Pancreas (tissue), 10 donors: ENCODE measurements around the gene VWA5A. TPM values are rescaled to one million over a fixed set of nuclear protein-coding genes. Genes with fewer than 3 reads are reported as not detected.
A peak's percentile ranks its signal among the peaks of the same experiment; 100 is the strongest.

Experiments used
- ATAC-seq, 4 donors: fragments of 200-7000 bp; cut with Tn5 transposase; one replicate each; pipeline versions ENCODE4 v1.8.0 to v1.9.1; 2020; ENCODE audit warnings: mild to moderate bottlenecking in 4 of 4, moderate library complexity in 4 of 4
- DNase-seq, 6 donors: peaks; one replicate each; pipeline ENCODE4 v3.0.0-alpha.2; 2020
- FAIRE-seq: peaks from 2 replicates; lab custom pipeline; 2012; peaks lifted over from hg19 to GRCh38; lab: Jason Lieb, UNC
- H3K27ac ChIP-seq, 4 donors: fragments of 200-600 bp; sonication (generic); 1 replicate in 3 of 4; 2 replicates in 1 of 4; pipeline versions ENCODE4 v1.5.0 to v1.8.0; 2020
- H3K27me3 ChIP-seq, 4 donors: fragments of 200-600 bp; one replicate each; pipeline ENCODE4 v1.8.0; 2021
- H3K36me3 ChIP-seq, 3 donors: fragments of 200-600 bp; sonication (generic) in 1 of 3; one replicate each; pipeline versions ENCODE4 v1.5.0 to v1.8.0; 2020 to 2021
- H3K4me1 ChIP-seq, 3 donors: fragments of 200-600 bp; one replicate each; pipeline ENCODE4 v1.8.0; 2021
- H3K4me3 ChIP-seq, 4 donors: fragments of 200-600 bp; sonication (generic) in 2 of 4; one replicate each; pipeline versions ENCODE4 v1.5.0 to v1.8.0; 2020 to 2021
- H3K9me3 ChIP-seq, 4 donors: fragments of 200-600 bp; one replicate each; pipeline ENCODE4 v1.8.0; 2021
- WGBS, 2 donors: extraction: QIAGEN DNeasy Blood & Tissue Kit; methylation state at CpG; one replicate each; pipeline ENCODE4 v1.1.7; 2013; 5-methylcytosine and 5-hydroxymethylcytosine counted together
- intact Hi-C, 3 donors: fragments of 100-400 bp; cut with DNase I; formaldehyde crosslinking; loops; one replicate each; pipeline versions ENCODE4 v1.11.1 to v1.14.2; 2022
- polyA plus RNA-seq, 2 donors: library from polyadenylated mRNA; stranded (reverse); fragments of 200-250 nt; gene quantifications; one replicate each; pipeline ENCODE4 v1.2.3, GENCODE V29; 2013
- total RNA-seq, 6 donors: library from RNA; stranded (reverse); fragmentation: NEBNext Ultra II Directional in 4 of 6; extraction: Animal tissue kit (Norgen Biotek cat#: 25700) in 4 of 6; gene quantifications; one replicate each; pipeline versions ENCODE4 v1.2.1 to v1.2.4, GENCODE V29; 2021 to 2023
- TF ChIP-seq, protein P1 (sequence below), 4 donors: fragments of 200-600 bp; sonication (generic) in 3 of 4; IDR thresholded peaks; one replicate each; pipeline versions ENCODE4 v1.5.0 to v1.8.0; 2021; ENCODE audit warnings: antibody characterized with exemption in 4 of 4
- donor health status: healthy with polysubstance abuse.
- donor health status: DM: no; HTN: no; CAD: no; lungs with moderate emphysema.
- donor health status: DM: no; HTN: no; CAD: no.
- donor health status: control.
- donor health status: control.
- donor health status: Bipolar disorder and iron deficiency.
- donor health status: DM: yes; HTN: yes; CAD: no.
- donor health status: DM: no; HTN: no; CAD: no.
- donor health status: DM: no; HTN: no; CAD: no.
- donor health status: DM: yes; HTN: yes; CAD: no.

VWA5A gene, protein sequence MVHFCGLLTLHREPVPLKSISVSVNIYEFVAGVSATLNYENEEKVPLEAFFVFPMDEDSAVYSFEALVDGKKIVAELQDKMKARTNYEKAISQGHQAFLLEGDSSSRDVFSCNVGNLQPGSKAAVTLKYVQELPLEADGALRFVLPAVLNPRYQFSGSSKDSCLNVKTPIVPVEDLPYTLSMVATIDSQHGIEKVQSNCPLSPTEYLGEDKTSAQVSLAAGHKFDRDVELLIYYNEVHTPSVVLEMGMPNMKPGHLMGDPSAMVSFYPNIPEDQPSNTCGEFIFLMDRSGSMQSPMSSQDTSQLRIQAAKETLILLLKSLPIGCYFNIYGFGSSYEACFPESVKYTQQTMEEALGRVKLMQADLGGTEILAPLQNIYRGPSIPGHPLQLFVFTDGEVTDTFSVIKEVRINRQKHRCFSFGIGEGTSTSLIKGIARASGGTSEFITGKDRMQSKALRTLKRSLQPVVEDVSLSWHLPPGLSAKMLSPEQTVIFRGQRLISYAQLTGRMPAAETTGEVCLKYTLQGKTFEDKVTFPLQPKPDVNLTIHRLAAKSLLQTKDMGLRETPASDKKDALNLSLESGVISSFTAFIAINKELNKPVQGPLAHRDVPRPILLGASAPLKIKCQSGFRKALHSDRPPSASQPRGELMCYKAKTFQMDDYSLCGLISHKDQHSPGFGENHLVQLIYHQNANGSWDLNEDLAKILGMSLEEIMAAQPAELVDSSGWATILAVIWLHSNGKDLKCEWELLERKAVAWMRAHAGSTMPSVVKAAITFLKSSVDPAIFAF
- 10 to 100 TPM in 5 of 6 donors, 1 to 10 TPM in 1; 9.6 to 28.7 (median 15.6) TPM for total RNA-seq
- 10 to 100 TPM; 12.1 to 27.9 TPM for polyA plus RNA-seq

- H3K36me3 ChIP-seq = peaks cover 0 to 14% (median 6%) of the 10 kb centered on the region in 3 donors
- H3K27ac ChIP-seq = peak within 1 kb of the TSS; percentile 8 to 81 (median 57)
- DNase-seq (peak; percentile 81 to 92 (median 88)), ATAC-seq (peak; percentile 98 to 100 (median 99)), FAIRE-seq (peak; percentile 94)
- TF ChIP-seq, protein P1, sequence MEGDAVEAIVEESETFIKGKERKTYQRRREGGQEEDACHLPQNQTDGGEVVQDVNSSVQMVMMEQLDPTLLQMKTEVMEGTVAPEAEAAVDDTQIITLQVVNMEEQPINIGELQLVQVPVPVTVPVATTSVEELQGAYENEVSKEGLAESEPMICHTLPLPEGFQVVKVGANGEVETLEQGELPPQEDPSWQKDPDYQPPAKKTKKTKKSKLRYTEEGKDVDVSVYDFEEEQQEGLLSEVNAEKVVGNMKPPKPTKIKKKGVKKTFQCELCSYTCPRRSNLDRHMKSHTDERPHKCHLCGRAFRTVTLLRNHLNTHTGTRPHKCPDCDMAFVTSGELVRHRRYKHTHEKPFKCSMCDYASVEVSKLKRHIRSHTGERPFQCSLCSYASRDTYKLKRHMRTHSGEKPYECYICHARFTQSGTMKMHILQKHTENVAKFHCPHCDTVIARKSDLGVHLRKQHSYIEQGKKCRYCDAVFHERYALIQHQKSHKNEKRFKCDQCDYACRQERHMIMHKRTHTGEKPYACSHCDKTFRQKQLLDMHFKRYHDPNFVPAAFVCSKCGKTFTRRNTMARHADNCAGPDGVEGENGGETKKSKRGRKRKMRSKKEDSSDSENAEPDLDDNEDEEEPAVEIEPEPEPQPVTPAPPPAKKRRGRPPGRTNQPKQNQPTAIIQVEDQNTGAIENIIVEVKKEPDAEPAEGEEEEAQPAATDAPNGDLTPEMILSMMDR (IDR thresholded peaks at IDR 0.05) = no peak
- H3K9me3 ChIP-seq = no peaks in the 10 kb centered on the region
- H3K4me1 ChIP-seq = peaks cover 5 to 12% (median 5%) of the 10 kb centered on the region in 3 donors
- 2 to 4% methylated on average over 16 of the region's 16 CpGs for WGBS, 2 donors
- no peaks in the 10 kb centered on the region for H3K27me3 ChIP-seq
- intact Hi-C loops = no loop called here
- H3K4me3 ChIP-seq = peak within 1 kb of the TSS; percentile 41 to 73 (median 61)
Observed at GRCh38 chr11:124114942-124115781, at the start of gene VWA5A. Gene VWA5A (plus strand): TSS chr11:124115450. CDS start chr11:124117512, 2,062 bp downstream.

DNA sequence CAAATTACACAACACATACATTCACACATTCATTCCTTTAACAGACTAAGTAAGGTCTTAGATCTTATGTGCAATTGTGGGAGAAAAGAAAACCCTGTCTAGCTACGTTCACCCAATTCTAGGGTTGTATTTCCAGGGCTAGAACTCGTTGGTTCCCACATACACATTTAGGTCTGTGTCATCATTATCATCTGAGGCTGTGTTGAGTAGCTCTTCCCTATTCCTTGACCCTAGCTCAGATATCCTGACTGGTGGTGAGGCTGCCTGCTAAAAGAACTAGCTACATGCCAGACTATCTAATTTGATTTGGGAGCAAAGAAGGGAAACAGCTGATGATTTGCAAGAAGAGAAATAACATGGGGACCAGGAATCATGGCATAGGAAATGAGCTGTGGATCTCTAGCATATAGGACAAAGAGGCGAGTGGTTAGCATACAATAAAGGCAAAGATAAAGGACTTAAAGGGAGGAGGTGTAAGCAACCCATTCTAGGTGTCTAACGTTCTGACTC is 46.6 kb upstream of the VWA5A start:
- intact Hi-C loops = no loop called here
- TF ChIP-seq, protein P1 (IDR thresholded peaks at IDR 0.05) = no peak
- Histone ChIP-seq H3K4me1 (peaks cover 0 to 2% (median 0%) of the 10 kb centered on the region in 3 donors), H3K27ac (no peak overlapping the region), H3K9me3 (no peaks in the 10 kb centered on the region), H3K36me3 (no peaks in the 10 kb centered on the region), H3K27me3 (no peaks in the 10 kb centered on the region), H3K4me3 (no peak overlapping the region)
- WGBS, 2 donors = 55 to 62% methylated on average over 4 of the region's 4 CpGs
- FAIRE-seq (no peak), DNase-seq (no peak), ATAC-seq (no peak)

- H3K9me3 ChIP-seq = no peaks in the 10 kb centered on the region
- no peaks in the 10 kb centered on the region for H3K36me3 ChIP-seq
- peak overlapping the region in 1 of 4 donors; percentile 22 for H3K4me3 ChIP-seq
- no peak overlapping the region for H3K27ac ChIP-seq
- 38 to 46% methylated on average over 28 of the region's 28 CpGs for WGBS, 2 donors
- no peaks in the 10 kb centered on the region for H3K27me3 ChIP-seq
- ATAC-seq (peak in 3 of 4 donors; percentile 82 to 89 (median 84)), FAIRE-seq (no peak), DNase-seq (peak; percentile 11 to 69 (median 48))
- intact Hi-C loops = loop anchor here in 1 of 3 donors (10.0 kb wide), 2 partner anchors 265 to 525 kb away; no protein-coding TSS in a partner anchor
- peaks cover 0 to 2% (median 0%) of the 10 kb centered on the region in 3 donors for H3K4me1 ChIP-seq
- TF ChIP-seq, protein P1 (IDR thresholded peaks at IDR 0.05) = peak in 2 of 4 donors; percentile 12 to 25
Observed at GRCh38 chr11:124069429-124070401, 45.5 kb upstream of the VWA5A start.
